Mucosa of descending colon (tissue), 3 donors: ENCODE results near the gene MDFIC2. TPM values are rescaled to one million over a fixed set of nuclear protein-coding genes. Genes with fewer than 3 reads are reported as not detected.

ENCODE experiments used
- ATAC-seq: fragments of 200-7000 bp; cut with Tn5 transposase; one replicate; pipeline ENCODE4 v1.9.1; 2020; ENCODE audit warnings: mild to moderate bottlenecking, moderate library complexity
- DNase-seq, 3 donors: peaks; one replicate each; pipeline ENCODE4 v3.0.0-alpha.2; 2020
- H3K36me3 ChIP-seq: fragments of 200-600 bp; one replicate; pipeline ENCODE4 v1.8.0; 2021; ENCODE audit warnings: low read depth, mild to moderate bottlenecking
- H3K4me1 ChIP-seq: fragments of 200-600 bp; one replicate; pipeline ENCODE4 v1.8.0; 2021; ENCODE audit warnings: low read depth, mild to moderate bottlenecking
- H3K4me3 ChIP-seq: fragments of 200-600 bp; one replicate; pipeline ENCODE4 v1.8.0; 2021; ENCODE audit warnings: mild to moderate bottlenecking
- H3K9me3 ChIP-seq: fragments of 200-600 bp; one replicate; pipeline ENCODE4 v1.8.0; 2021; ENCODE audit warnings: mild to moderate bottlenecking
- CTCF ChIP-seq: fragments of 200-600 bp; IDR thresholded peaks from one replicate; pipeline ENCODE4 v1.8.0; 2022; ENCODE audit warnings: antibody characterized with exemption, mild to moderate bottlenecking
- intact Hi-C, 2 donors: fragments of 100-400 bp; cut with DNase I in 1 of 2; cut with micrococcal nuclease in 1 of 2; formaldehyde crosslinking; loops; one replicate each; pipeline versions ENCODE4 v1.11.0 to v1.11.1; 2022; cut with DNase I, micrococcal nuclease
- total RNA-seq, 3 donors: library from RNA; stranded (reverse); fragmentation: NEBNext Ultra II Directional in 2 of 3; extraction: Animal tissue kit (Norgen Biotek cat#: 25700) in 2 of 3; gene quantifications; one replicate each; pipeline versions ENCODE4 v1.2.1 to v1.2.4, GENCODE V29; 2021 to 2023
- donor health status: DM: no; HTN: no; CAD: no; lungs with moderate emphysema.
- donor health status: DM: no; HTN: no; CAD: no.
- donor health status: DM: no; HTN: yes; CAD: no.

The MDFIC2 gene
- total RNA-seq, 3 donors from 2014 or later = not detected

- intact Hi-C loops = no loop called here
- TF ChIP-seq CTCF = no peak
- no peak for DNase-seq
- Histone ChIP-seq H3K36me3 (no peaks in the 10 kb centered on the region), H3K9me3 (no peaks in the 10 kb centered on the region), H3K4me3 (no peak overlapping the region), H3K4me1 (no peaks in the 10 kb centered on the region)
- no peak for ATAC-seq
Observed at GRCh38 chr3:70201975-70202374, 110.5 kb downstream of the MDFIC2 start.

- no peaks in the 10 kb centered on the region for H3K9me3 ChIP-seq
- H3K36me3 ChIP-seq = no peaks in the 10 kb centered on the region
- ATAC-seq (no peak), DNase-seq (no peak)
- no peak for TF ChIP-seq CTCF
- intact Hi-C loops = no loop called here
- no peak overlapping the region for H3K4me3 ChIP-seq
- H3K4me1 ChIP-seq = no peaks in the 10 kb centered on the region
Observed at GRCh38 chr3:70189884-70190473, 122.5 kb downstream of the MDFIC2 start.

GRCh38 chr3:70186221-70186620 is 126.2 kb downstream of the MDFIC2 start:
- intact Hi-C loops = no loop called here
- Histone ChIP-seq H3K9me3 (no peaks in the 10 kb centered on the region), H3K36me3 (no peaks in the 10 kb centered on the region), H3K4me3 (no peak overlapping the region), H3K4me1 (no peaks in the 10 kb centered on the region)
- DNase-seq (no peak), ATAC-seq (no peak)
- no peak for TF ChIP-seq CTCF

GRCh38 chr3:70185661-70186060 is 126.8 kb downstream of the MDFIC2 start:
- DNase-seq (no peak), ATAC-seq (no peak)
- TF ChIP-seq CTCF = no peak
- intact Hi-C loops = no loop called here
- no peaks in the 10 kb centered on the region for H3K36me3 ChIP-seq
- no peaks in the 10 kb centered on the region for H3K4me1 ChIP-seq
- no peaks in the 10 kb centered on the region for H3K9me3 ChIP-seq
- H3K4me3 ChIP-seq = no peak overlapping the region

GRCh38 chr3:70183781-70184504 is 128.5 kb downstream of the MDFIC2 start:
- H3K9me3 ChIP-seq = no peaks in the 10 kb centered on the region
- H3K4me3 ChIP-seq = no peak overlapping the region
- no peaks in the 10 kb centered on the region for H3K4me1 ChIP-seq
- TF ChIP-seq CTCF = no peak
- ATAC-seq (no peak), DNase-seq (no peak)
- H3K36me3 ChIP-seq = no peaks in the 10 kb centered on the region
- intact Hi-C loops = no loop called here
